ENCODE results near the gene SSUH2.
"Not testable (repeated sequence)": the region's sequence is repeated elsewhere in the genome, so short reads cannot be mapped to it uniquely, and the experiment has no call there.

SSUH2 gene, protein sequence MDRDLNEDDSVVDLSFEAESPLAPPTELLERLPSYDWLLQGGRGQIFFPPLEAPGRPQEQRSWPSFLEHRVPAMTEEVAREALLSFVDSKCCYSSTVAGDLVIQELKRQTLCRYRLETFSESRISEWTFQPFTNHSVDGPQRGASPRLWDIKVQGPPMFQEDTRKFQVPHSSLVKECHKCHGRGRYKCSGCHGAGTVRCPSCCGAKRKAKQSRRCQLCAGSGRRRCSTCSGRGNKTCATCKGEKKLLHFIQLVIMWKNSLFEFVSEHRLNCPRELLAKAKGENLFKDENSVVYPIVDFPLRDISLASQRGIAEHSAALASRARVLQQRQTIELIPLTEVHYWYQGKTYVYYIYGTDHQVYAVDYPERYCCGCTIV

DNA sequence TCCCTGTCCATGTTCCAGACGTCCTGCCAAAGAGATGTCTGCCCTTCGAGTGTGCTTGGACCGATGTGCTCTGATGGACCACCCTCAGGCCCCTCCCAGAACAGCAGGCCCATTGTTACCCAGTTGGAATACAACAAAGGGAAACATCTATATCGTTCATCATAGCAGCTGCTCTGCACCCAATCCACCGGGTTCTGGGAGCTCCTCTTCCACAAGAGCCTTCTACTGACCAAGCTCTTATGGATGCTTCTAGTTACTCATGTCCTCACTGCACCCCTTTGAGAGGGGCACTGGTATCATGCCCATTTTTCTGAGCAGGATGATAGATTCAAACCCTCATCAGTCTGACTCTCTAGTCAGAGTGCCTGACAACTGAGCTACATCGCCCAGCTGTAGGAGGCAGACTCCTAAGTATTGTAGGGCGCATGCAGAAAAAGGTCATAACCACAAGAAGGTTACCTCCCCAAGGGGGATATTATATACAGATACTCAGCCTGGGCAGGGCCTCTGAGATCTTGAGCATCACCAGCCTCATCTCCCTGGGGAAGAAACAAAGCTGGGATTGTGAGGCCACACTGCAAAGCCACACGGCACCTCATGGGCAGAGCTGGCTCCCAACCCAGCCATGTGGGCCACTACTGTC lies at the start of gene SSUH2:
TSS of gene SSUH2 (minus strand) at position 51 of the 643 bp plus-strand sequence. CDS start at position 11, 40 bp downstream.
- peaks cover 0 to 13% (median 0%) of the 10 kb centered on the region in 5 donors for H3K4me1 ChIP-seq (ENCODE audit: control insufficient read depth in 5 of 5, insufficient read depth in 5 of 5, low read length in 5 of 5)
- no peaks in the 10 kb centered on the region for H3K9me3 ChIP-seq (ENCODE audit: control insufficient read depth in 5 of 5, low read length in 5 of 5)
- no peaks in the 10 kb centered on the region for H3K27me3 ChIP-seq (ENCODE audit: control insufficient read depth in 5 of 5, insufficient read depth in 4 of 5, low read length in 5 of 5)
- no peak within 1 kb of the TSS for H3K27ac ChIP-seq (ENCODE audit: low read depth, low read length)
- H3K4me3 ChIP-seq (ENCODE audit: low read depth in 1 of 5, low read length in 5 of 5), result no peak within 1 kb of the TSS
- no peaks in the 10 kb centered on the region for H3K36me3 ChIP-seq (ENCODE audit: control insufficient read depth in 5 of 5, insufficient read depth in 5 of 5, low read length in 5 of 5)
- no peak within 1 kb of the TSS for H3K9ac ChIP-seq (ENCODE audit: low read length in 5 of 5)

DNA sequence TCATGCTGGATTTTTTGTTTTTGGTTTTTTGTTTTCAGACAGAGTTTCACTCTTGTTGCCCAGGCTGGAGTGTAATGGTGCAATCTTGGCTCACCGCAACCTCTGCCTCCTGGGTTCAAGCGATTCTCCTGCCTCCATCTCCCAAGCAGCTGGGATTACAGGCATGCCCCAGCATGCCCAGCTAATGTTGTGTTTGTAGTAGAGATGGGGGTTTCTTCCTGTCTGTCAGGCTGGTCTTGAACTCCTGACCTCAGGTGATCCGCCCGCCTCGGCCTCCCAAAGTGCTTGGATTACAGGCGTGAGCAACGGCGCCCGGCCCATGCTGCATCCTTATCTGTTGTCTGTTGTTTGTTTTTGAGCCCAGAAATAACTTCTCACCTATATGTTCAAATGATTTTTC lies 46.7 kb upstream of the SSUH2 start:
- H3K27ac ChIP-seq (ENCODE audit: low read depth, low read length); H3K9ac ChIP-seq (ENCODE audit: low read length in 5 of 5); H3K4me1 ChIP-seq (ENCODE audit: control insufficient read depth in 5 of 5, insufficient read depth in 5 of 5, low read length in 5 of 5); H3K27me3 ChIP-seq (ENCODE audit: control insufficient read depth in 5 of 5, insufficient read depth in 4 of 5, low read length in 5 of 5); H3K36me3 ChIP-seq (ENCODE audit: control insufficient read depth in 5 of 5, insufficient read depth in 5 of 5, low read length in 5 of 5); H3K4me3 ChIP-seq (ENCODE audit: low read depth in 1 of 5, low read length in 5 of 5); H3K9me3 ChIP-seq (ENCODE audit: control insufficient read depth in 5 of 5, low read length in 5 of 5): not testable (repeated sequence)

DNA sequence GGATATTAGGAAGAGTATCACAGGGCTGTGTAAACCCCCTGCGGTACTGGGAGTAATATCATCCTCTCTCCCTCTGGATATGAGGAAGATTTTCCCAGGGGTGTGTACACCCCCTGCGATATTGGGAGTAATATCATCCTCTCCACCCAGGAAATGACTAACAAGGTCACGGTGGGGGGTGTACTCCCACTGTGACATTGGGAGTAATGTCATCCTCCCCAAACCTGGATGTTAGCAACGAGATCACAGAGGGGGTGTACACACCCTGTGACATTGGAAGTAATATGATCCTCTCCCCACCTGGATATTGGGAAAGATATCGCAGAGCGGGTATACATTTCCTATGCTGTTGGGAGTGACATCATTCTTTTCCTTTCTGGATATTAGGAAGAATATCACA lies 40.4 kb upstream of the SSUH2 start:
- H3K4me1 ChIP-seq (ENCODE audit: control insufficient read depth in 5 of 5, insufficient read depth in 5 of 5, low read length in 5 of 5); H3K9me3 ChIP-seq (ENCODE audit: control insufficient read depth in 5 of 5, low read length in 5 of 5); H3K27me3 ChIP-seq (ENCODE audit: control insufficient read depth in 5 of 5, insufficient read depth in 4 of 5, low read length in 5 of 5); H3K4me3 ChIP-seq (ENCODE audit: low read depth in 1 of 5, low read length in 5 of 5); H3K27ac ChIP-seq (ENCODE audit: low read depth, low read length); H3K36me3 ChIP-seq (ENCODE audit: control insufficient read depth in 5 of 5, insufficient read depth in 5 of 5, low read length in 5 of 5); H3K9ac ChIP-seq (ENCODE audit: low read length in 5 of 5): not testable (repeated sequence)

DNA sequence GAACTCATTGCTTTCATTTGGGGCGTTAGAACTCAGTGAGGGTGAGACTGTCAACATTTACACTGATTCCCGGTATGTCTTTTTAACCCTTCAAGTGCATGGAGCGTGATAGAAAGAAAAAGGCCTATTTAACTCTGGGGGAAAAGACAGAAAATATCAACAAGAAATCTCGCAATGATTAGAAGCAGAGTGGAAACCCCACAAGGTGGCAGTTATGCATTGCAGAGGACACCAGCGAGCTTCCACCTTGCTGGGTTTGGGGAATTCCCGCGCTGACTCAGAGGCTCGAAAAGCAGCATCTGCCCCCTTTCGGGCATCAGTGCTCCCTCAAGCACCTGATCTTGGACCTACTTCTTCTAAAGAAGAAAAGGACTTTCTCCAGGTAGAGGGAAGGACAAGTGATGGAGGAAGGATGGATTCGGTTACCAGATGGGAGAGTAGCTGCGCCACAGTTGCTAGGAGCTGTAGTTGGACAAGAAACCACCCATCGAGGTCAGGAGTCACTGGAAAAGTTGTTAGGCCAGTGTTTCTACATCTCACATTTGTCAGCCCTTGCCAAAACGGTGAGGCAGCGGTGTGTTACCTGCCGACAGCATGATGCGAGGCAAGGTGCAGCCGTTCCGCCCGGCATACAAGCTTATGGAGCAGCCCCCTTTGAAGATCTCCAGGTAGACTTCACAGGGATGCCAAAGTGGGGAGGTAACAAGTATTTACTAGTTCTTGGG lies 38.4 kb upstream of the SSUH2 start:
- Histone ChIP-seq H3K27me3 (ENCODE audit: control insufficient read depth in 5 of 5, insufficient read depth in 4 of 5, low read length in 5 of 5) (peaks cover 0 to 20% (median 5%) of the 10 kb centered on the region in 5 donors), H3K4me1 (ENCODE audit: control insufficient read depth in 5 of 5, insufficient read depth in 5 of 5, low read length in 5 of 5) (peaks cover 0 to 12% (median 0%) of the 10 kb centered on the region in 5 donors)
- H3K36me3 ChIP-seq (ENCODE audit: control insufficient read depth in 5 of 5, insufficient read depth in 5 of 5, low read length in 5 of 5); H3K9me3 ChIP-seq (ENCODE audit: control insufficient read depth in 5 of 5, low read length in 5 of 5); H3K9ac ChIP-seq (ENCODE audit: low read length in 5 of 5); H3K27ac ChIP-seq (ENCODE audit: low read depth, low read length); H3K4me3 ChIP-seq (ENCODE audit: low read depth in 1 of 5, low read length in 5 of 5): not testable (repeated sequence)

DNA sequence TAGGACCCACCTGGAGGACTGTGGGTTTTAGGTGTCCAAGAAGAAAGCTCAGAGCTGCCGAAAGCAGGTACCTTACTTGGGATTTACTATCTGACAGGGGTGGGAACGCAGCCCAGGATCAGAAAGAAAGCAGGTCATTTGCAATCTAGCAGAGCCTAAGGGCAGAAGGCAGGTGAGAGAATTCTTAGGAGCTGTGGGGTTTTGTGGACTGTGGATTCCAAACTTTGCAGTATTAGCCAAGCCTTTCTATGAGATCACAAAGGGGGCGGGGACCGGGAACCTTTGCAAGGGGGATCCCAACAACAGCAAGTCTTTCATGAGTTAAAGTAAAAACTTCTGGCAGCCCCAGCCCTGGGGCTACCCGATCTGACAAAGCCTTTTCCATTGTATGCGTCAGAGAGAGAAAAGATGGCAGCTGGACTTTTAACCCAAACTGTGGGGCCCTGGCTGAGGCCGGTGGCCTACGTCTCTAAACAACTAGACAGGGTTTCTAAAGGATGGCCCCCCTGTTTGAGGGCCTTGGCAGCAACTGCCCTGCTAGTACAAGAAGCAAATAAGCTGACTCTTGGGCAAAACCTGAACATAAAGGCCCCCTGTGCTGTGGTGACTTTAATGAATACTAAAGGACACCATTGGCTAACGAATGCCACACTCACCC lies 37.4 kb upstream of the SSUH2 start:
- not testable (repeated sequence) for H3K27ac ChIP-seq (ENCODE audit: low read depth, low read length); H3K4me3 ChIP-seq (ENCODE audit: low read depth in 1 of 5, low read length in 5 of 5); H3K9me3 ChIP-seq (ENCODE audit: control insufficient read depth in 5 of 5, low read length in 5 of 5); H3K9ac ChIP-seq (ENCODE audit: low read length in 5 of 5); H3K36me3 ChIP-seq (ENCODE audit: control insufficient read depth in 5 of 5, insufficient read depth in 5 of 5, low read length in 5 of 5)
- Histone ChIP-seq H3K4me1 (ENCODE audit: control insufficient read depth in 5 of 5, insufficient read depth in 5 of 5, low read length in 5 of 5) (peaks cover 0 to 12% (median 0%) of the 10 kb centered on the region in 5 donors), H3K27me3 (ENCODE audit: control insufficient read depth in 5 of 5, insufficient read depth in 4 of 5, low read length in 5 of 5) (peaks cover 0 to 20% (median 5%) of the 10 kb centered on the region in 5 donors)

DNA sequence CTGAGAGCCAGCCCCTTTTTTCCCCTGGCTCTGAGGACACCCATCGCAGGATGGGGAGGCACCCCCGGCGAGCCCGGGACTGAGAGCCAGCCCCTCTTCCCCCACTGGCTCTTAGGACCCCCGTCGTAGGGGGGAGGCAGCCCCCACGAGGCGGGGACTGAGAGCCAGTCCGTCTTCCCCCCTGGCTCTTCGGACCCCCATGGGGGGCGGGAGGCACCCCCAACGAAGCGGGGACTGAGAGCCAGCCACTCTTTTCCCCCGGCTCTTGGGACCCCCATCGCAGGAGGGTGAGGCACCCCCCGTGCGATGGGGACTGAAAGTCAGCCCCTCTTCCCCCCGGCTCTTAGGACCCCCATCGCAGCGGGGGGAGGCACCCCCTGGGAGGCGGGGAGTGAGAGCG lies 36.8 kb upstream of the SSUH2 start:
- H3K4me1 ChIP-seq (ENCODE audit: control insufficient read depth in 5 of 5, insufficient read depth in 5 of 5, low read length in 5 of 5), result peaks cover 0 to 12% (median 0%) of the 10 kb centered on the region in 5 donors
- no peak overlapping the region for H3K9ac ChIP-seq (ENCODE audit: low read length in 5 of 5)
- H3K27ac ChIP-seq (ENCODE audit: low read depth, low read length), result no peak overlapping the region
- H3K9me3 ChIP-seq (ENCODE audit: control insufficient read depth in 5 of 5, low read length in 5 of 5), result no peaks in the 10 kb centered on the region
- no peak overlapping the region for H3K4me3 ChIP-seq (ENCODE audit: low read depth in 1 of 5, low read length in 5 of 5)
- H3K36me3 ChIP-seq (ENCODE audit: control insufficient read depth in 5 of 5, insufficient read depth in 5 of 5, low read length in 5 of 5), result no peaks in the 10 kb centered on the region
- peaks cover 0 to 20% (median 9%) of the 10 kb centered on the region in 5 donors for H3K27me3 ChIP-seq (ENCODE audit: control insufficient read depth in 5 of 5, insufficient read depth in 4 of 5, low read length in 5 of 5)

DNA sequence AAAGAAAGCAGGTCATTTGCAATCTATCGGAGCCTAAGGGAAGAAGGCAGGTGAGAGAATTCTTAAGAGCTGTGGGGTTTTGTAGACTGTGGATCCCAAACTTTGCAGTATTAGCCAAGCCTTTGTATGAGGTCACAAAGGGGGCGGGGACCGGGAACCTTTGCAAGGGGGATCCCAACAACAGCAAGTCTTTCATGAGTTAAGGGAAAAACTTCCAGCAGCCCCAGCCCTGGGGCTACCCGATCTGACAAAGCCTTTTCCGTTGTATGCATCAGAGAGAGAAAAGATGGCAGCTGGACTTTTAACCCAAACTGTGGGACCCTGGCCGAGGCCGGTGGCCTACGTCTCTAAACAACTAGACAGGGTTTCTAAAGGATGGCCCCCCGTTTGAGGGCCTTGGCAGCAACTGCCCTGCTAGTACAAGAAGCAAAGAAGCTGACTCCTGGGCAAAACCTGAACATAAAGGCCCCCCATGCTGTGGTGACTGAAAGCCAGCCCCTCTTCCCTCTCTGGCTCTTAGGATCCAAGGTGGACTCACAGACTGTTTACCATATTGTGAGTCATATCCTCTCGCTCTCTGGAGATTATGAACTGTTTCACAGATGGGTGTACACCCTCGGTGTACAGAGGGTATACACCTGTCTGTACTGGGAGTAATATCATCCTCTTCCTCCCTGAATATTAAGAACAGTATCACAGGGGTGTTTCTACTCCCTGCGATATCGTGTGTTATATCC lies 35.4 kb upstream of the SSUH2 start:
- peaks cover 0 to 12% (median 0%) of the 10 kb centered on the region in 5 donors for H3K4me1 ChIP-seq (ENCODE audit: control insufficient read depth in 5 of 5, insufficient read depth in 5 of 5, low read length in 5 of 5)
- H3K9ac ChIP-seq (ENCODE audit: low read length in 5 of 5); H3K9me3 ChIP-seq (ENCODE audit: control insufficient read depth in 5 of 5, low read length in 5 of 5); H3K27ac ChIP-seq (ENCODE audit: low read depth, low read length); H3K4me3 ChIP-seq (ENCODE audit: low read depth in 1 of 5, low read length in 5 of 5); H3K36me3 ChIP-seq (ENCODE audit: control insufficient read depth in 5 of 5, insufficient read depth in 5 of 5, low read length in 5 of 5): not testable (repeated sequence)
- peaks cover 0 to 20% (median 9%) of the 10 kb centered on the region in 5 donors for H3K27me3 ChIP-seq (ENCODE audit: control insufficient read depth in 5 of 5, insufficient read depth in 4 of 5, low read length in 5 of 5)

DNA sequence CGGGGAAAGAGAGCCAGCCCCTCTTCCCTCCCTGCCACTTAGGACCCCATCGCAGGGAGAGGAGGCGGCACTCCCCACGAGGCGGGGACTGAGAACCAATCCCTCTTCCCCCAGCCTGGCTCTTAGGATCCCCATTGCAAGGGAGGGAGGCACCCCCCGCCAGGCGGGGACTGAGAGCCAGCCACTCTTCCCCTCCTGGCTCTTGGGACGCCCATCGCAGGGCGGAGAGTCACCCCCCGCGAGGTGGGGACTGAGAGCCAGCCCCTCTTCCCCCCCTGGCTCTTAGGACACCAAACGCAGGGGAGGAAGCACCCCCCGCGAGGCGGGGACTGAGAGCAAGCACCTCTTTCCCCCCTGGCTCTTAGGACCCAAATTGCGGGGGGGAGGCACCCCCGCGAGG lies 34.2 kb upstream of the SSUH2 start:
- Histone ChIP-seq H3K9ac (ENCODE audit: low read length in 5 of 5) (no peak overlapping the region), H3K36me3 (ENCODE audit: control insufficient read depth in 5 of 5, insufficient read depth in 5 of 5, low read length in 5 of 5) (no peaks in the 10 kb centered on the region), H3K4me1 (ENCODE audit: control insufficient read depth in 5 of 5, insufficient read depth in 5 of 5, low read length in 5 of 5) (peaks cover 0 to 12% (median 0%) of the 10 kb centered on the region in 5 donors), H3K9me3 (ENCODE audit: control insufficient read depth in 5 of 5, low read length in 5 of 5) (no peaks in the 10 kb centered on the region), H3K27me3 (ENCODE audit: control insufficient read depth in 5 of 5, insufficient read depth in 4 of 5, low read length in 5 of 5) (peaks cover 0 to 20% (median 9%) of the 10 kb centered on the region in 5 donors), H3K27ac (ENCODE audit: low read depth, low read length) (no peak overlapping the region), H3K4me3 (ENCODE audit: low read depth in 1 of 5, low read length in 5 of 5) (no peak overlapping the region)

DNA sequence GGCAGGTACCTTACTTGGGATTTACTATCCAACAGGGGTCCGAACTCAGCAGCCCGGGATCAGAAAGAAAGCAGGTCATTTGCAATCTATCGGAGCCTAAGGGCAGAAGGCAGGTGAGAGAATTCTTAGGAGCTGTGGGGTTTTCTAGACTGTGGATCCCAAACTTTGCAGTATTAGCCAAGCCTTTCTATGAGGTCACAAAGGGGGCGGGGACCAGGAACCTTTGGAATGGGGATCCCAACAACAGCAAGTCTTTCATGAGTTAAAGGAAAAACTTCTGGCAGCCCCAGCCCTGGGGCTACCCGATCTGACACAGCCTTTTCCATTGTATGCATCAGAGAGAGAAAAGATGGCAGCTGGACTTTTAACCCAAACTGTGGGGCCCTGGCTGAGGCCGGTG lies 32.7 kb upstream of the SSUH2 start:
- Histone ChIP-seq H3K4me1 (ENCODE audit: control insufficient read depth in 5 of 5, insufficient read depth in 5 of 5, low read length in 5 of 5) (peaks cover 0 to 12% (median 0%) of the 10 kb centered on the region in 5 donors), H3K27me3 (ENCODE audit: control insufficient read depth in 5 of 5, insufficient read depth in 4 of 5, low read length in 5 of 5) (peaks cover 0 to 20% (median 9%) of the 10 kb centered on the region in 5 donors)

More for the DNA sequence above, 32.7 kb upstream of the SSUH2 start:
- H3K9ac ChIP-seq (ENCODE audit: low read length in 5 of 5); H3K9me3 ChIP-seq (ENCODE audit: control insufficient read depth in 5 of 5, low read length in 5 of 5); H3K27ac ChIP-seq (ENCODE audit: low read depth, low read length); H3K4me3 ChIP-seq (ENCODE audit: low read depth in 1 of 5, low read length in 5 of 5); H3K36me3 ChIP-seq (ENCODE audit: control insufficient read depth in 5 of 5, insufficient read depth in 5 of 5, low read length in 5 of 5): not testable (repeated sequence)

All from subcutaneous abdominal adipose tissue (tissue), 5 donors.